Neural crest cell (in vitro differentiated cells): ENCODE data around the gene ATP9B. TPM values are rescaled to one million over a fixed set of nuclear protein-coding genes. Genes with fewer than 3 reads are reported as not detected.

Experiments
- DNase-seq: peaks from one replicate; pipeline ENCODE4 v3.0.0; 2021; ENCODE audit warnings: low read depth, mixed read lengths, low spot score
- H3K27ac Mint-ChIP-seq: one replicate; pipeline ENCODE4 v1.8.0; 2021; ENCODE audit warnings: mild to moderate bottlenecking, mixed read lengths; ENCODE audit not compliant: unreplicated experiment
- H3K27me3 Mint-ChIP-seq: 2 replicates; pipeline ENCODE4 v1.8.0; 2021; ENCODE audit warnings: low read depth, mild to moderate bottlenecking, mixed read lengths
- H3K36me3 Mint-ChIP-seq: 2 replicates; pipeline ENCODE4 v1.8.0; 2021; ENCODE audit warnings: low read depth, mild to moderate bottlenecking, mixed read lengths
- H3K4me1 Mint-ChIP-seq: 2 replicates; pipeline ENCODE4 v1.8.0; 2021; ENCODE audit warnings: mixed read lengths
- H3K4me3 Mint-ChIP-seq: one replicate; pipeline ENCODE4 v1.8.0; 2021; ENCODE audit warnings: mild to moderate bottlenecking, mixed read lengths
- H3K9me3 Mint-ChIP-seq: 2 replicates; pipeline ENCODE4 v1.8.0; 2021; ENCODE audit warnings: mixed read lengths
- total RNA-seq: library from RNA; stranded (reverse); gene quantifications from 2 replicates; pipeline ENCODE4 v1.2.1, GENCODE V29; 2021
- TF ChIP-seq, protein P1 (sequence below): fragments of 200-600 bp; sonication (generic); conservative IDR thresholded peaks from 2 replicates; pipeline ENCODE4 v1.5.0; 2021; ENCODE audit warnings: antibody characterized with exemption, mild to moderate bottlenecking

Gene ATP9B
- total RNA-seq, 1 donor from 2014 or later = 32.9 TPM

DNA sequence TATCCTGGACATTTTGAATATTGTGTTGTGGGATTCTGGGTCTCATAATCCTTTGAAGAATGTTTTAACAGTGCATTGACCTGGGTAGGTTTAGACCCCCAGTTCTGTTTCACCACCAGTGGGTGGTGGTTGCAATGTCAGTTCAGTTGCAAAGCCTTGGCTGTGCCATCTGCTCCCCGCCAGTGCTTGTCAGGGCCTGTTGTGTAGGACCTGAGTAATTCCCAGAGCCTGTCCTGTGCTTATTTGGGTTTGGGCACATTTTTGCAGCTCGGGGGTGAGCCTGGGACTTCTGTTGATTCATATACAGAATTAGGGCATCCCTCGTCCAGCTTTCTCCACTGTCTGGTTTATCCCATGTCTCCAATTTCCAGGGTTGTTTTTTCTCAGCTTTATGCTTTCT is 24.8 kb downstream of the ATP9B start:
- H3K27ac Mint-ChIP-seq = no peak overlapping the region
- DNase-seq = no peak

DNA sequence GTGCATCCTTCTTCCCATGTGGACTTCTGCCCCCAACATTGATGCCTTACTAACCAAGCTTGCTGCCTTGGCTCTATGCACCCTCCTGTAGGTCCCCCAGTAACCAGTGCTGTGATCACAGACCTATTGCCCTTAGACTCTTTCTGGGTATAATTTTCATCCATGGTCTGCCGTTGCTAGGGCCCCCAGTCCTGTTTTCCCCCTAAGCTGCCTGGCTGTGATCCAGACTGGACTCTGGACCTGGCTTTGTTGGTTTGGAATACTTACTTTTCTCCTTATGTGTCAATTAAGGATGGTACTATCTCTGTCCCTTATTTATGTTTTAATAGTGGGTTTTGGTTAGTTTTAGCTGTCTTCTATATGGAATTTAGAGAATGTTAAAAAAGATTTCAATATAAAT is 26.0 kb downstream of the ATP9B start:
- Mint-ChIP-seq H3K27me3 (no peaks in the 10 kb centered on the region), H3K4me1 (peaks cover 9% of the 10 kb centered on the region), H3K27ac (no peak overlapping the region), H3K36me3 (peaks cover 30% of the 10 kb centered on the region), H3K4me3 (no peak overlapping the region), H3K9me3 (peaks cover 12% of the 10 kb centered on the region)
- no peak for DNase-seq
- TF ChIP-seq, protein P1, sequence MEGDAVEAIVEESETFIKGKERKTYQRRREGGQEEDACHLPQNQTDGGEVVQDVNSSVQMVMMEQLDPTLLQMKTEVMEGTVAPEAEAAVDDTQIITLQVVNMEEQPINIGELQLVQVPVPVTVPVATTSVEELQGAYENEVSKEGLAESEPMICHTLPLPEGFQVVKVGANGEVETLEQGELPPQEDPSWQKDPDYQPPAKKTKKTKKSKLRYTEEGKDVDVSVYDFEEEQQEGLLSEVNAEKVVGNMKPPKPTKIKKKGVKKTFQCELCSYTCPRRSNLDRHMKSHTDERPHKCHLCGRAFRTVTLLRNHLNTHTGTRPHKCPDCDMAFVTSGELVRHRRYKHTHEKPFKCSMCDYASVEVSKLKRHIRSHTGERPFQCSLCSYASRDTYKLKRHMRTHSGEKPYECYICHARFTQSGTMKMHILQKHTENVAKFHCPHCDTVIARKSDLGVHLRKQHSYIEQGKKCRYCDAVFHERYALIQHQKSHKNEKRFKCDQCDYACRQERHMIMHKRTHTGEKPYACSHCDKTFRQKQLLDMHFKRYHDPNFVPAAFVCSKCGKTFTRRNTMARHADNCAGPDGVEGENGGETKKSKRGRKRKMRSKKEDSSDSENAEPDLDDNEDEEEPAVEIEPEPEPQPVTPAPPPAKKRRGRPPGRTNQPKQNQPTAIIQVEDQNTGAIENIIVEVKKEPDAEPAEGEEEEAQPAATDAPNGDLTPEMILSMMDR = no peak

More for the DNA sequence above, 24.8 kb downstream of the ATP9B start:
- Mint-ChIP-seq H3K36me3 (peaks cover 35% of the 10 kb centered on the region), H3K27me3 (no peaks in the 10 kb centered on the region), H3K4me1 (peaks cover 9% of the 10 kb centered on the region), H3K9me3 (peaks cover 17% of the 10 kb centered on the region), H3K4me3 (no peak overlapping the region)
- TF ChIP-seq, protein P1 = no peak

DNA sequence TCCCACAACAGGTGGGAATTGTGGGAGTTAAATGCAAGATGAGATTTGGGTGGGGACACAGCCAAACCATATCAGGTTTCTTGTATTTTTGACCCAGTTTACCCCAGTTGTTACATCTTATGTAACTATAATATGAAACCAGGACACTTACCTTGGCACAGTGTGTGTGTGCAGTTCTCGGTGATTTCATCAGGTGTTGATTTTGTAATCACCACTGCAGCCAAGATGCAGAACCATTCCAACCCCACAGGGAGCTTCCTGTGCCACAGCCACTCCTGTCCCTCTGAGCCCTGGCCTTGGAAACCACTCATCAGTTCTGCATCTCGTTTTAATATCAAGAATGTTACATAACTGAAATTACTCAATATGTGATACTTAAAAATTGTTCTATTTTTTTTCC is 31.8 kb downstream of the ATP9B start:
- H3K4me3 Mint-ChIP-seq = no peak overlapping the region
- no peaks in the 10 kb centered on the region for H3K27me3 Mint-ChIP-seq
- DNase-seq = no peak
- H3K36me3 Mint-ChIP-seq = peaks cover 39% of the 10 kb centered on the region
- no peak overlapping the region for H3K27ac Mint-ChIP-seq
- no peaks in the 10 kb centered on the region for H3K4me1 Mint-ChIP-seq
- peaks cover 5% of the 10 kb centered on the region for H3K9me3 Mint-ChIP-seq
- TF ChIP-seq, protein P1 = no peak

DNA sequence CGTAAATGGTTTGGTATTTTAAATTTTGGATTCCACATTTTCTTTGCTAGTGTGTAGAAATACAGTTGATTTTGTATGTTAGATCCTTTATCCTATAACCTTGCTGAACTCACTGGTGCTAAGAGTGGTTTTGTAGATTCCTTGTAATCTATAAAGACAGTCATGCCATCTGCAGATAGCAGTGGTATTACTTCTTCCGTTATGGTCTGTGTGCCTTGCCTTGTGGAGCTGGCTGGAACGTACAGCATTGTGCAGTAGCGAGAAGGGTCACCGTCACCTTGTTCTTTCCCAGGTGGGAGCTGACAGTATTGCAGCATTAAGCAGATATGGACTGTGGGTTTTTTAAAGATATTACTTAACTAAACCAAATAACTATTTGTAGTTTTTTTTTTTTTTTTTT is 33.7 kb downstream of the ATP9B start:
- Mint-ChIP-seq H3K9me3 (peaks cover 5% of the 10 kb centered on the region), H3K4me1 (peaks cover 4% of the 10 kb centered on the region), H3K36me3 (peaks cover 35% of the 10 kb centered on the region), H3K4me3 (no peak overlapping the region), H3K27me3 (no peaks in the 10 kb centered on the region), H3K27ac (no peak overlapping the region)
- TF ChIP-seq, protein P1 = no peak
- DNase-seq = no peak

DNA sequence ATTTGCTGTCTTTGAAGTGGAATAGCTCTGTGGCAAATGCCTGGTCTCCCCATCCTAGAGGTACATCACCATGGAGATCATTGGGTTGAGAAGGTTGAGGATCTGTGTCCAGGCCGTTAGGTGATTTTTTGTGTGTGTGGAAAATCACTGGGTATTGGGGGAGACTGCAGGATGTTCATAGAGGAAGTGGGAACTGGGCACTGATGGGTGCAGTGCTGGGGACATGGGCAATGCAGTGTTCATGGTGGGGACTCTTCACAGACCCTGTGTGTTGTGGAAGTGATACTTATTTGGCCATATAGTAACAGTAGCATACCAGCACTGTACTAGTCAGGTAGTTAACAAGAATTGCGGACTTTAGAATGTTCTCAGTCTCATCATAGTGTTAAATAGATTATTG is 34.9 kb downstream of the ATP9B start:
- TF ChIP-seq, protein P1 = no peak
- Mint-ChIP-seq H3K4me1 (peaks cover 6% of the 10 kb centered on the region), H3K9me3 (no peaks in the 10 kb centered on the region), H3K27ac (no peak overlapping the region), H3K4me3 (no peak overlapping the region), H3K27me3 (no peaks in the 10 kb centered on the region), H3K36me3 (peaks cover 30% of the 10 kb centered on the region)
- DNase-seq = no peak

DNA sequence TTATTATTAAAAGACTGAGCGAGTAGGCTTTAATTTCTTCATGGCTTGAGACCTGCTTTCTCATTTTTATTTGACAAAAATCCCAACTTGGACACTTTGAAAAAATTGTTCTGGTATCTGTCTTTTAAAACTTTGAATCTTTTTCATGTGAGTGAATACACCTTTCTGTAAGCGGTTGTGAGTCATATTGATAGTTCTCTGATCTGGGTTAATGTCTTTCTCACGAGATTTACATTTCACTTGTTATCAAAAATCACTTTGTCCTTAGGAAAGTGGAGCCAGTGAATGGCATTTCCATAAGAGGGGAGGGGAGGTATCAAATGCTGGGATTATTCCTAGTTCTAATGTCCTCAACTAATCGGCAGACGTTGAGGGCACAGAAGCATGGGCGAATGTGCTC is 36.3 kb downstream of the ATP9B start:
- H3K36me3 Mint-ChIP-seq = peaks cover 27% of the 10 kb centered on the region
- TF ChIP-seq, protein P1 = no peak
- DNase-seq = no peak
- no peak overlapping the region for H3K27ac Mint-ChIP-seq
- no peaks in the 10 kb centered on the region for H3K27me3 Mint-ChIP-seq
- no peaks in the 10 kb centered on the region for H3K9me3 Mint-ChIP-seq
- H3K4me1 Mint-ChIP-seq = peaks cover 6% of the 10 kb centered on the region
- no peak overlapping the region for H3K4me3 Mint-ChIP-seq
